Measurements from ENCODE around the gene GABBR2.
A peak's percentile ranks its signal among the peaks of the same experiment; 100 is the strongest.

The GABBR2 gene

GRCh38 chr9:98342098-98342819, 366.5 kb downstream of the GABBR2 start:
- DNase-seq (ENCODE audit: low spot score) = no peak

GRCh38 chr9:98341157-98342097, 367.3 kb downstream of the GABBR2 start:
- DNase-seq (ENCODE audit: low spot score) = no peak

- no peak for DNase-seq (ENCODE audit: low spot score)
These were observed 368.5 kb downstream of the GABBR2 start for GRCh38 chr9:98339987-98340800.

GRCh38 chr9:98335661-98336060, 373.1 kb downstream of the GABBR2 start:
- no peak for DNase-seq (ENCODE audit: low spot score)

GRCh38 chr9:98334796-98335195, 373.9 kb downstream of the GABBR2 start:
- no peak for DNase-seq (ENCODE audit: low spot score)

- DNase-seq (ENCODE audit: low spot score) = peak; percentile 80
These were observed 374.8 kb downstream of the GABBR2 start for GRCh38 chr9:98333703-98334582.

GRCh38 chr9:98332405-98332831, 376.3 kb downstream of the GABBR2 start:
- no peak for DNase-seq (ENCODE audit: low spot score)

- no peak for DNase-seq (ENCODE audit: low spot score)
These were observed 377.0 kb downstream of the GABBR2 start for GRCh38 chr9:98331536-98332259.

GRCh38 chr9:98330831-98331230, 377.9 kb downstream of the GABBR2 start:
- no peak for DNase-seq (ENCODE audit: low spot score)

- DNase-seq (ENCODE audit: low spot score) = no peak
These were observed 378.8 kb downstream of the GABBR2 start for GRCh38 chr9:98329904-98330303.

GRCh38 chr9:98329281-98329680, 379.5 kb downstream of the GABBR2 start:
- no peak for DNase-seq (ENCODE audit: low spot score)

GRCh38 chr9:98328770-98329169, 380.0 kb downstream of the GABBR2 start:
- DNase-seq (ENCODE audit: low spot score) = no peak

GRCh38 chr9:98328141-98328540, 380.6 kb downstream of the GABBR2 start:
- DNase-seq (ENCODE audit: low spot score) = no peak

- no peak for DNase-seq (ENCODE audit: low spot score)
These were observed 381.5 kb downstream of the GABBR2 start for GRCh38 chr9:98327249-98327561.

- no peak for DNase-seq (ENCODE audit: low spot score)
These were observed 382.1 kb downstream of the GABBR2 start for GRCh38 chr9:98326459-98327248.

GRCh38 chr9:98324801-98325200, 383.9 kb downstream of the GABBR2 start:
- DNase-seq (ENCODE audit: low spot score) = no peak

GRCh38 chr9:98323831-98324135, 385.0 kb downstream of the GABBR2 start:
- DNase-seq (ENCODE audit: low spot score) = no peak

GRCh38 chr9:98323051-98323830, 385.5 kb downstream of the GABBR2 start:
- DNase-seq (ENCODE audit: low spot score) = no peak

- no peak for DNase-seq (ENCODE audit: low spot score)
These were observed 387.5 kb downstream of the GABBR2 start for GRCh38 chr9:98321269-98321668.
